Dermis blood vessel endothelial cell (primary cell): ENCODE results near the gene CLDN20. TPM values are rescaled to one million over a fixed set of nuclear protein-coding genes. Genes with fewer than 3 reads are reported as not detected.
"Not testable (repeated sequence)": the region's sequence is repeated elsewhere in the genome, so short reads cannot be mapped to it uniquely, and the experiment has no call there.

Experiments
- DNase-seq: peaks from one replicate; pipeline ENCODE4 v3.0.0; 2010
- total RNA-seq: library from RNA; depleted of rRNA; stranded (reverse); fragments of >200 nt; gene quantifications from 2 replicates; pipeline ENCODE4 v1.2.3, GENCODE V29; 2014

Gene CLDN20, protein sequence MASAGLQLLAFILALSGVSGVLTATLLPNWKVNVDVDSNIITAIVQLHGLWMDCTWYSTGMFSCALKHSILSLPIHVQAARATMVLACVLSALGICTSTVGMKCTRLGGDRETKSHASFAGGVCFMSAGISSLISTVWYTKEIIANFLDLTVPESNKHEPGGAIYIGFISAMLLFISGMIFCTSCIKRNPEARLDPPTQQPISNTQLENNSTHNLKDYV
- not detected in 2 replicates for total RNA-seq

DNA sequence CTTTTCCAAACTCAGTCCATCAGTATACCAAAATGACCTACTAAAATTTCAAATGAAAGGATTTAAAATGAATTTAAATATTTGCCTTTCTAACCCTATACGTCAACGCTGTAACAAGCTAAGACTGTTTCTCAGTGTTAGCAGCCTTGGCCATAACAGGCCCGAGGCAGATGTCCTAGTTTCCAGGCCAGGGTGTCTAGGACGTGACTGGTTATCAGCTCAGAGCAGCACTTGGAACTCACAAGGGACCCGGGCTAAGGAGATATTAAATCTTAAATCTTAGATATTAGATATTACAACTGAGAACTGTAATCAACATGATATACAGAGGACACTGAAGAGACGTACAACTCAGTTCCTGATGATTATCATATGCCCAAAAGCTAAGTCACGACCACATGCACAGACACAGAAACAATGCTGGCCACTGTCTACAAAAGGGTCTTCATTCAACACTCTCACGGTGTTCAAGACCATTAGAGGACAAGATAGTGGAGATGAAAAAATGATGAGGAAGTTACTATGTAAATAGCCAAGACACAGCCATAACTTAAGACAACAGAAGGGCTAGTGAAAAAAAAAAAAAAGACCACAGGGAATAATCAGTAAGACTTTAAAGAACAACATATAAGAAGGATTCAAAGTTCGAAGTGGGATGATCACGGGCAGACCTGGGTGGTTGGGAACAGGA is at the start of gene CLDN20:
Gene CLDN20 (plus strand): TSS at position 641 of the 691 bp plus-strand sequence. CDS start 11,707 bp downstream, outside the sequence.
- no peak for DNase-seq

DNA sequence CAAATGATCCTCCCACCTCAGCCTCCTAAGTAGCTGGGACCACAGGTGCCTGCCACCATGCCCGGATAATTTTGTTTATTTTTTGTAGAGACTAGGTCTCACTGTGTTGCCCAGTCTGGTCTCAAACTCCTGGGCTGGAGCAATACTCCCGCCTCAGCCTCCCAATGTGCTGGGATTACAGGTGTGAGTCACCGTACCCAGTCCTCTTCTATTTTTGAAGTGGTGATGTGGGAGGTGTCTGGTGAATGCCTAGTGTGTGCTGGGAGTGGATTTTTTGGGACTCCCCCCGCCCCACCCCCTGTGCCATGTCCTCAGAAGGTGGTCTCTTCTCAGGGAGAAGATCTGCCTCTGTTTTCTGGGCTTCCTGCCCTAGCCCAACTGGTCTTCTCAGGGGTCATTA is 47.9 kb upstream of the CLDN20 start:
- no peak for DNase-seq

GRCh38 chr6:155216312-155217046 is 47.3 kb upstream of the CLDN20 start:
- no peak for DNase-seq

- not testable (repeated sequence) for DNase-seq
Observed at GRCh38 chr6:155218711-155219110, 45.1 kb upstream of the CLDN20 start.

- DNase-seq = no peak
Observed at GRCh38 chr6:155219299-155219698, 44.5 kb upstream of the CLDN20 start.

DNA sequence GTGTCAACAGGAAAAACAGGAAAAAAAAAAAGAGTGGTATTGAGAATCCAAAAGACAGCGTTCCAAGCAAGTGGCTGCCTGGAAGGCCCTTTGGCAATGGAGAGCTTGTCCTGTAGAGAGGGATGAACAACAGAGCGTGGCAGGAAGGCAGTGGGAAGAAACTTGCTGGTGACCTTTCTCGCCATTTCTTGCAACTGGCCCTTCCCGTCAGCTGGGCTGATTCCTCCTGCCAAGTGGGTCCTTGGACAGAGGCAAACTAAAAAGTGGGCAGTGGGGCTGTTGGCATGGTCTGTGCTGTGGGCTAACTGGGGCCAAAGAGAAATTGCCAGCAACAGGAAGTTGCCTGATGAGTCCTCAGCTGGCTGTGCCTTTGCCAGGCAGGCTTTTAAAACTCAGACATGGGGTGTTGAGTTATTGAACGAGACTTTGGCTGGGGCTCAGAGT is 43.9 kb upstream of the CLDN20 start:
- DNase-seq = no peak

- no peak for DNase-seq
Observed at GRCh38 chr6:155221086-155221485, 42.7 kb upstream of the CLDN20 start.

DNA sequence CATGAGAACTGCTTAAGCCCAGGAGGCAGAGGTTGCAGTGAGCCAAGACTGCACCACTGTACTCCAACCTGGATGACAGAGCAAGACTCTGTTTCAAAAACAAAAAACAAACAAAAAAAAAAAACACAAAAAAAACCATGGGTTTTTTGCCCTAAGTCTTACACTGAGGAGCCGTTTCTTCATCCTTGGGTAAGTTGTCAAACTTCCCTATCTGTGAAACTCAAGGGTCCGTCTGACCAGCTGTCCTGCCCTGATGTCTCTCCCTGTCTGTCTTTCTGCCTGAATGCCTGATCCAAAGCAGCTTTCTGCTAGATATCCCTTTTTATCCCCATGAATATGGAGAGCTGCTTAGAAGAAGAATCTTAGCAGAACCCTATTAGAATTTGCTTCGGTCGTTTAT is 41.3 kb upstream of the CLDN20 start:
- DNase-seq = no peak

- DNase-seq = peak; percentile 95
Observed at GRCh38 chr6:155223646-155224451, 40.0 kb upstream of the CLDN20 start.

- no peak for DNase-seq
Observed at GRCh38 chr6:155224618-155225017, 39.2 kb upstream of the CLDN20 start.

GRCh38 chr6:155227046-155227445 is 36.8 kb upstream of the CLDN20 start:
- no peak for DNase-seq

DNA sequence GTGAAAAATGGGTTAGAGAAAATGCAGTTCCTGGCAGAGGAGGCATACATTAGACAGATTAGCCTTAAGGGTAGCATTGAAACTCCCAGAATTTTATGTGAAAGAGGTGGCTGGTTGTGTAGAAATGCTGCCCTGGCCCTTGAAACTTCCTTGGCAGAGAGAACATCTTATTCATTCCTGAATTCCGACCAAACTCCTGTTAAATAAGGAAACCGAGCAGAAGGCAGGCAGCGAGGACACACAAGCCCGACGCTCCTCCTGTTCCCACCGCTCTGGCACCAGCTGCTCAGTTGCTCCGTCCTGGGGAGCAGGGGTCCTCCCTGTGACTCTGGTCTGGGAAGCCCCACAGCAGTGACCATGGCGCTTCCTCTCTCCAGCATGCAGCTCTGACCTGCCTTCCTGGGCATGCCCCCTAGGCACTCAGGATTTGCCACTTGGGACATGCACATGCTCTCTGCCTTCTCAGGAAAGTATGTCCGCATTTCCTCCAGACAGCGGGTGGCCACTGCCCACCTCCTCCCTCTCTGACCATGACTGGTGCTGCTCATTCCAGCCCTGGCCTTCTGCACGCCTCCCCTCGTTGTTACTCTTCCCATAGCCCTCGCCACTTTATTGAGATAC is 35.2 kb upstream of the CLDN20 start:
- no peak for DNase-seq

DNA sequence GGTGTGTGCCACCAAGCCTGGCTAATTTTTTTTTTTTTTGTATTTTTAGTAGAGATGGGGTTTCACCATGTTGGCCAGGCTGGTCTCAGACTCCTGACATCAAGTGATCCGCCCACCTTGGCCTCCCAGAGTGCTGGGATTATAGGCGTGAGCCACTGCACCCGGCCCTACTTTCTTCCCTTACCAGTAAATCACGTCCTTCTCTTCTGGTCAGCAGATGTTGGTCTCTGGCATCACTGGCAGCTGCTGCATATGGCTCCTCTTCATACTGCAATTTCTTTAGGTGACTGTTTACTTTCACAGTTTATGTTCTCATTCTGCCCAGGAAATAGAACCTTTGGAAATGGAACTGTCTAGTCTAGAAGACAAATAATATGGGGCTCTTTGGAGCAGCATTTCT is 32.8 kb upstream of the CLDN20 start:
- DNase-seq = not testable (repeated sequence)

- no peak for DNase-seq
Observed at GRCh38 chr6:155232848-155233247, 31.0 kb upstream of the CLDN20 start.

- DNase-seq = no peak
Observed at GRCh38 chr6:155234167-155234566, 29.6 kb upstream of the CLDN20 start.

GRCh38 chr6:155234687-155235086 is 29.1 kb upstream of the CLDN20 start:
- DNase-seq = no peak

DNA sequence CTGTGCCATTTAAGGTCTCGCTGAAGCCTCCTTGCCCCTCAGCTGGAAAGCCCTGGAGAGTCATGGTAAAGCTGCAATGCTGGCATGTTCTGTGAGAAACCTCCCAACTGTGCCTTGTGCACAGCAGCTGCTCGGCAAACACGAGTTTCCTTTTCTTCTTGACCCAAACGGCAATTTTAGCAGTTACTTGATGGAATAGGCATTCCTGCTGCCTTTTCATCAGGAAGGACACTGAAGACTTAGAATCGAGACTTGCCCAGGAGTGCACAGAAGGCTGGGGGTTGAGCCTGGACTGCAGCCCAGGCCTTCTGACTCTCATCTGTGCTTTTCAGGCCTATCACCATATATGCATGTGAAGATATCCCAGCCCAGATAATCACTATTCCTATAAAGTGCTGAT is 28.7 kb upstream of the CLDN20 start:
- DNase-seq = no peak

GRCh38 chr6:155237613-155238012 is 26.2 kb upstream of the CLDN20 start:
- no peak for DNase-seq

DNA sequence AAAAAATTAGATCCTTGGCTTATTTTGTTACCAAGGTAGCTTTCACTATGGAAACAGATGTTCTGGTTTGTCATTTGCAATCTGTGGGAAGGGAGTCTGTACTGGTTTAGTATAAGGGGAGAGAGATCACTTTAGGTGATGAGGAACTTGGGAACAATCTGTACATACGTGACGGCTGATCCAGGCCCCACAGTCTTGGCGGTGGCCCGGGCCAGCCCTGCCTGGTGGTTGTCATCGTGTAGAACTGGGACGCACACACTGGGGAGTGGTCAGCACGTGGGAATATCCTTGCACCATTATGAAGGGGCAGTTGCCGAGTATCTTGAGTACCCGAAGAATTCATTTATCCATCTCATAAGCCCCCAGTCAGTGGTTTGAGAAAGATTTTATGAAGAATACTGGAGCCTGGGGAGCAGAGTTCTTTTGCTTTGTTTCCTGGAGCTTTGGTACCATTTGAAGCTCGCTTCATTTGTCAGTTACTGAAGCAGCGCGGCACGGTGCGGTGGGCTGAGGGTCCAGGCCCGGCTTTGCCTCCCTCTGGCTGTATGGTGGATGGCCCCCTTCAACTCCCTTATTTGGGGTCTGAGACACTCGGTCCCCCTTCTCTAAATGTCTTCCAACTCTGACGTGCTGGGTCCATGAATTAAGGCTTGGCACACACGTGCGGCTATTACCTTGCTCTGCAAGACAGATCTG is 22.8 kb upstream of the CLDN20 start:
- no peak for DNase-seq

DNA sequence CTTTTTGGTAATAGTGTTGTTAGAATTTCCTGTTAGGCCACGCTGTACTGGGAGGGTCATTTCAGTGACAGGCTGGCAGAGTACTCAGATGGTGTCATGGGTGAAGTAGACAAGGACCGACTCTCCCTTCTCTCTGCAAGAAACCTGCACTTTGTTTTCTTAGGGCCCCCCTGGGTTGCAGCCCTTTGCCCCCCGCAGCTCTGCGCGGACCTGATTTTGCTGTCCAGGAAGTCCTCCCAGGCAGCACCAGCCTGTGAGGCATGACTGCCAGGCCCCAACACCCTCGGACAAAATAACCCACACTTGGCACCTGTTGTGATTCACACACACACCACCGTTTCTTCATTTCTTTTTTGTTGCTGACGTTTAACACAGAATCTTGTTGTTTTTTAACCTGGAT is 21.8 kb upstream of the CLDN20 start:
- no peak for DNase-seq

- DNase-seq = no peak
Observed at GRCh38 chr6:155244434-155244833, 19.4 kb upstream of the CLDN20 start.

DNA sequence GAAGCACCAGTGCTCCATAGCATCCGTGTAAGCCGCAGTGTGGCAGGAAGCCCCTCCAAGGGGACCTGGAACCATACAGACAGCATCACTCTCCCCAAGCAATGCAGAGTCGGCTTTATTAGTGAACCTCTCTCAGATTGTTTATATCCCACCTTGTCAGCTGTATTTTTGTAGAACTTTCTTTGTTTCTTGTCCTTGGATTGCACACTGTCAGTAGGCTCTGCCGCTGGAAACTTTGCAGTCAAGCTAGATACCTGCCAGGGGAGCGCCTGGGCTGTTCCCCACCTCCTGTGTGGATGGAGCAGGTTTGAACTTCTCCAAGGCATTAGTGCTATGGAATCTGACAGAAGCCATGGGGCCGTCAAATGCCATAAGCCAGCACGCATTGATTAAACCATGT is 18.6 kb upstream of the CLDN20 start:
- DNase-seq = no peak
